Duodenal mucosa (tissue), 2 donors: ENCODE results near the gene CFAP92.

ENCODE experiments used
- H3K27ac ChIP-seq: one replicate; pipeline ENCODE4 v1.7.0; 2013; ENCODE audit warnings: low read depth, low read length
- H3K27me3 ChIP-seq, 2 donors: one replicate each; pipeline ENCODE4 v1.7.0; 2013; ENCODE audit warnings: low read length in 2 of 2, control low read depth in 1 of 2; ENCODE audit not compliant: insufficient read depth in 2 of 2, control insufficient read depth in 1 of 2
- H3K36me3 ChIP-seq, 2 donors: one replicate each; pipeline ENCODE4 v1.7.0; 2013; ENCODE audit warnings: low read length in 2 of 2, control low read depth in 1 of 2; ENCODE audit not compliant: insufficient read depth in 2 of 2, control insufficient read depth in 1 of 2
- H3K4me1 ChIP-seq, 2 donors: one replicate each; pipeline ENCODE4 v1.7.0; 2013; ENCODE audit warnings: low read length in 2 of 2, control low read depth in 1 of 2; ENCODE audit not compliant: insufficient read depth in 2 of 2, control insufficient read depth in 1 of 2
- H3K4me3 ChIP-seq, 2 donors: one replicate each; pipeline ENCODE4 v1.7.0; 2013; ENCODE audit warnings: low read length in 2 of 2, low read depth in 1 of 2
- H3K9ac ChIP-seq, 2 donors: one replicate each; pipeline ENCODE4 v1.7.0; 2013; ENCODE audit warnings: low read length in 2 of 2, low read depth in 1 of 2
- H3K9me3 ChIP-seq, 2 donors: one replicate each; pipeline ENCODE4 v1.7.0; 2013; ENCODE audit warnings: low read length in 2 of 2, control low read depth in 1 of 2; ENCODE audit not compliant: control insufficient read depth in 1 of 2

CFAP92 gene

DNA sequence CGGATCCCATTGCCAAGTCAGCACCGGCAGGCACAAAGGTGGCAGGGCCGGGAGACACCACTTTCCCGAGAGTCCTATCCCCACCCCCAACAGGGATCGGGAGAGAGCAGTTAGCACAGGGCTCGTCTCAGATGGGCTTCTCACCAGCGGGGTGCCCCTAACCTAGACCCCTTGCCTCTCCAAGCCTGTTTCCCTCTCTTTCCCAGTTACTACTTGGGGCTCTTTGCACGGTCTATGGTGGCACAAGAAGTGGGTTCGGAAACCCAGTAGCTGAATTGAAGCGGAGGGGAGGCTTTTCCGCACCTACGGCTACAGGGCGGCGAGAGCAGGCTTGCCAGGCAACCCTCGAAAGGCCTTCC is 6.8 kb upstream of the CFAP92 start:
- H3K27ac ChIP-seq: no peak overlapping the region
- peaks cover 36 to 40% of the 10 kb centered on the region in 2 donors for H3K27me3 ChIP-seq
- H3K4me3 ChIP-seq: peak overlapping the region; percentile 51 to 63
- H3K36me3 ChIP-seq: no peaks in the 10 kb centered on the region
- H3K9me3 ChIP-seq: no peaks in the 10 kb centered on the region
- no peak overlapping the region for H3K9ac ChIP-seq
- H3K4me1 ChIP-seq: peaks cover 21 to 23% of the 10 kb centered on the region in 2 donors

GRCh38 chr3:128999102-128999501 is 5.2 kb upstream of the CFAP92 start:
- H3K4me3 ChIP-seq: no peak overlapping the region
- H3K9me3 ChIP-seq: no peaks in the 10 kb centered on the region
- no peak overlapping the region for H3K27ac ChIP-seq
- H3K9ac ChIP-seq: no peak overlapping the region
- no peaks in the 10 kb centered on the region for H3K36me3 ChIP-seq
- peaks cover 36 to 45% of the 10 kb centered on the region in 2 donors for H3K27me3 ChIP-seq
- H3K4me1 ChIP-seq: peaks cover 11 to 18% of the 10 kb centered on the region in 2 donors

GRCh38 chr3:128998561-128998960 is 4.7 kb upstream of the CFAP92 start:
- Histone ChIP-seq H3K27me3 (peaks cover 38 to 45% of the 10 kb centered on the region in 2 donors), H3K27ac (no peak overlapping the region), H3K4me3 (no peak overlapping the region), H3K9me3 (no peaks in the 10 kb centered on the region), H3K4me1 (peaks cover 12 to 19% of the 10 kb centered on the region in 2 donors), H3K9ac (no peak overlapping the region), H3K36me3 (no peaks in the 10 kb centered on the region)

- Histone ChIP-seq H3K36me3 (no peaks in the 10 kb centered on the region), H3K27me3 (peaks cover 39 to 45% of the 10 kb centered on the region in 2 donors), H3K9me3 (no peaks in the 10 kb centered on the region), H3K4me3 (no peak overlapping the region), H3K27ac (no peak overlapping the region), H3K4me1 (peaks cover 15 to 18% of the 10 kb centered on the region in 2 donors), H3K9ac (no peak overlapping the region)
These were observed 3.7 kb upstream of the CFAP92 start for GRCh38 chr3:128997486-128998133.

GRCh38 chr3:128996726-128997125 is 2.9 kb upstream of the CFAP92 start:
- Histone ChIP-seq H3K27ac (no peak overlapping the region), H3K9me3 (no peaks in the 10 kb centered on the region), H3K27me3 (peaks cover 33 to 37% of the 10 kb centered on the region in 2 donors), H3K36me3 (no peaks in the 10 kb centered on the region), H3K9ac (no peak overlapping the region), H3K4me3 (no peak overlapping the region), H3K4me1 (peaks cover 15 to 18% of the 10 kb centered on the region in 2 donors)

DNA sequence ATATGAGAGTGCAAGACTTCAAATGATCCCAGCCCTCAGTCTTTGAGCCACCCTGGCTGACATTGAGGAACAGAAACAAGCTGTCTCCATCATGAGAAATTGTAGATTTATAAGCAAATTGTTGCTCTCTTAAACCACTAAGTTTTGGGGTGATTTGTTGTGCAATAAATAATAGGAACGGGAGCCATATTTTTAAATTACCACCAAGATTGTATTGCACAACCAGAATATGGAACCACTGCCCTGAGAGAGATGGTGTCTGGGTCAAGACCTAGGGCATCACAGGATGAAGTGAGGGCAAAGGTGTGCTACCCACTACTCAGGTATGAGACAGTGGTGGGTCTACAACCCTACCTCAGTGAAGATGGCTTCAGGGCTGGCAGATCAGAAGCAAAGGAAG is 2.3 kb upstream of the CFAP92 start:
- Histone ChIP-seq H3K4me1 (peaks cover 15 to 18% of the 10 kb centered on the region in 2 donors), H3K4me3 (no peak overlapping the region), H3K9me3 (no peaks in the 10 kb centered on the region), H3K27me3 (peaks cover 31 to 32% of the 10 kb centered on the region in 2 donors), H3K9ac (no peak overlapping the region), H3K27ac (no peak overlapping the region), H3K36me3 (no peaks in the 10 kb centered on the region)

DNA sequence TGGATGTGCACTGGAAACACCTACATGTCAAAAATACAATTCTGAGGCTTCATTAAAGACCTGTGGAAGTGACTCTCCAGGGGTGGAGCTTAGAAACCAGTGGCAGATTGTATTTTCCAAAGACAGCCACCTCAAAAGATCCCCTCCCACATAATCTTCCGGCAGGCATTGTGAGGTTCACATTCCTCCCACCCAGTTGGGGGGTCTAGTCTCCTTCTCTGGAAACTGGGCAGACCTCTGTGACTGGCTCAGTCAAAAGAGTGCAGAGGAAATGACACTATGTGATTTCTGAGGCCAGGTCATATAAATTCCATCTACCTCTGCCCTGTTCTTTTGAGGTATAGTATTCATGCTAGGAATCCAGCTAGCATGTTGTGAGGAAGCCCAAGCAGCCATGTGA is 1.9 kb upstream of the CFAP92 start:
- Histone ChIP-seq H3K4me3 (no peak overlapping the region), H3K36me3 (no peaks in the 10 kb centered on the region), H3K9me3 (no peaks in the 10 kb centered on the region), H3K27me3 (peaks cover 27% of the 10 kb centered on the region in 2 donors), H3K27ac (no peak overlapping the region), H3K4me1 (peaks cover 15 to 18% of the 10 kb centered on the region in 2 donors), H3K9ac (no peak overlapping the region)

DNA sequence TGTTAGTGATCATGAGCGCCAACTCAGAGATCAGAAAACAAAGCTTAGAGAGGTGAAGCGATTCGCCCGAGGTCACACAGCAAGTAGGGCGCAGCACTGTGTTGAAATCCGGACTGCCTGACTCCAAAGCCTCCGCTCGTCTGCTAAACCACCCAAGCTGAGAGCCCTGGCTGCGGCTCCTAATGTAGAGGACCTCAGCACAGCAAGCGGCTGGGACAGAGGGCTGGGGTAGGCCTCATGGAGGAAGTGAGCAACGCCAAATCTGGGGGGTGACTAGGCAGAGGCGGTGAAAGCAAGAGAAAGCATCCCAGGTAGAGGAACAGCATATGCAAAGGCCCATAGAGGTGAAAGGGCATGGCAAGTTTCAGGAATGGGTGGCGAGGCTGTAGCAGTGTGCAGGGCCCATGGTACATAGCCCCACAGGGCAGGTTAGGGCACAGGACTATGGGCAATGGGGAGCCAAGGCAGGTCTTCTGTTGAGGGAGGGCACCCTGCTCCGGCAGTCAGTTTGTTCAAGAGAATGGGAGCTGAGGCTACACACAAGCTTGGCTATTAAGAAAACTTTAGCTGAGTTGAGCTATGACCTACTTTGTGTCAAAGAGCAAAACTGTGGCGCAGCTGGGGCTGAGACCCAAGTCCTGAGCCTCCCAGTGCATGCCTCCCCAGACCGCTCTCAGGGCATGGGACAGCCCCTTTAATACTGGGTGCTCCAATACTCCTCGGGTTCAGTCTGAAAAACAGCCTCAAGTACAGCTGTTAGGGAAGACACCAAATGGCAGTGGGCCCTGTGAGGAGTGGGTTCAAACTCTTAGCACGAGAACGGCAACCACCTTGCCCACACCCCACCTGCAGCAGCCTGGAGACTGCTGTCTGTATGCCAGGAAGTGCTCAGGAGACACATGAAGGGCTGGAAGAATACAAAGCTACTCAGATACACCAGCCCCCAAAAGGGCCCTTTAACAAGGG is 988 bp upstream of the CFAP92 start:
- Histone ChIP-seq H3K36me3 (no peaks in the 10 kb centered on the region), H3K9ac (no peak overlapping the region), H3K27ac (no peak overlapping the region), H3K4me1 (peaks cover 15 to 18% of the 10 kb centered on the region in 2 donors), H3K4me3 (peak overlapping the region; percentile 16 to 54), H3K9me3 (no peaks in the 10 kb centered on the region), H3K27me3 (peaks cover 18 to 19% of the 10 kb centered on the region in 2 donors)

GRCh38 chr3:128994173-128994512 is 267 bp upstream of the CFAP92 start:
- Histone ChIP-seq H3K36me3 (no peaks in the 10 kb centered on the region), H3K9ac (no peak overlapping the region), H3K27ac (no peak overlapping the region), H3K4me1 (peaks cover 15 to 18% of the 10 kb centered on the region in 2 donors), H3K4me3 (peak overlapping the region; percentile 16 to 54), H3K27me3 (peaks cover 15 to 19% of the 10 kb centered on the region in 2 donors), H3K9me3 (no peaks in the 10 kb centered on the region)

DNA sequence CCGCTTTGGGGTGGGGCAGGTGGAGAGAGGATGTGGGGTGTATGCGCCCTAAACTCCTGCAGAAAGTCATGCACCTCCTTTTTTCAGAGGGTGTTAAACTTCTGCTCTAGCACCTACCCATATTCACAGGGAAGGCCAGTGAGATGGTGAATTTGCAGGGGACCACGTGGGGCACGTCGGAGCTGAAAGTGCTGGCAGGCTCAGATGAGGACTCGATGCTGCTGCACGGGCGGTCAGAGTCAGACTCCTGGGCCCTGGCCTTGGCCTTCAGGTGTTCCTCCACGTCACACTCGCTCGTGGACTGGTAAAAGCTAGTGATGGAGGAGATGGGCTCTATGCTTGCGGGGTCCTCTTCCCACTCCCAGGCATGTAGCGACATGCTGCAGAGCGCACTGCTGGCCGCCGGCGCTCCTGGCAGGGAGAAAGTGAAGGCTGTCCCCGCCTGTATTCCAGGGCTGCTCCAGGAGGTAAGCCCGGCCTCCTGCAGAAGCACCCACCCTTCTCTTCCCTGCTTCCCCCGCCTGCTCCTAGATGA is 883 bp downstream of the CFAP92 start:
- H3K36me3 ChIP-seq: no peaks in the 10 kb centered on the region
- H3K4me1 ChIP-seq: peaks cover 15 to 18% of the 10 kb centered on the region in 2 donors
- no peaks in the 10 kb centered on the region for H3K9me3 ChIP-seq
- no peak overlapping the region for H3K9ac ChIP-seq
- H3K4me3 ChIP-seq: no peak overlapping the region
- peaks cover 15 to 19% of the 10 kb centered on the region in 2 donors for H3K27me3 ChIP-seq
- no peak overlapping the region for H3K27ac ChIP-seq
